Measurements from ENCODE around the gene CCDC9.
A peak's percentile ranks its signal among the peaks of the same experiment; 100 is the strongest.

The CCDC9 gene

DNA sequence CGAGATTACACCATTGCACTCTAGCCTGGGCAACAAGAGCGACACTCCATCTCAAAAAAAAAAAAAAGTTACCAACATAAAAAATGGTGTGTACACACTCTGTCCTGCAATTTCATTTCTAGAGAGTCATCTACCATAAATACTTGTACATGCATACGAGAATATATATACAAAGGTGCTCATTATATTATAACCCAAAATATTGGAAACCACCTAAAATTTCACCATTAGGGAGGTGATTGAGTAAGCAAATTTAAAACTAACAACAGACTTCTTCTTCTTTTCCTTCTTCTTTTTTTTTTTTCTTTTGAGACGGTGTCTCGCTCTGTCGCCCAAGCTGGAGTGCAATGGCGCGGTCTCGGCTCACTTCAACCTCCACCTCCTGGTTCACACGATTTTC lies 45.9 kb downstream of the CCDC9 start:
- peak; percentile 38 for DNase-seq (ENCODE audit: extremely low read depth, insufficient read length)
- TF ChIP-seq, protein P1, sequence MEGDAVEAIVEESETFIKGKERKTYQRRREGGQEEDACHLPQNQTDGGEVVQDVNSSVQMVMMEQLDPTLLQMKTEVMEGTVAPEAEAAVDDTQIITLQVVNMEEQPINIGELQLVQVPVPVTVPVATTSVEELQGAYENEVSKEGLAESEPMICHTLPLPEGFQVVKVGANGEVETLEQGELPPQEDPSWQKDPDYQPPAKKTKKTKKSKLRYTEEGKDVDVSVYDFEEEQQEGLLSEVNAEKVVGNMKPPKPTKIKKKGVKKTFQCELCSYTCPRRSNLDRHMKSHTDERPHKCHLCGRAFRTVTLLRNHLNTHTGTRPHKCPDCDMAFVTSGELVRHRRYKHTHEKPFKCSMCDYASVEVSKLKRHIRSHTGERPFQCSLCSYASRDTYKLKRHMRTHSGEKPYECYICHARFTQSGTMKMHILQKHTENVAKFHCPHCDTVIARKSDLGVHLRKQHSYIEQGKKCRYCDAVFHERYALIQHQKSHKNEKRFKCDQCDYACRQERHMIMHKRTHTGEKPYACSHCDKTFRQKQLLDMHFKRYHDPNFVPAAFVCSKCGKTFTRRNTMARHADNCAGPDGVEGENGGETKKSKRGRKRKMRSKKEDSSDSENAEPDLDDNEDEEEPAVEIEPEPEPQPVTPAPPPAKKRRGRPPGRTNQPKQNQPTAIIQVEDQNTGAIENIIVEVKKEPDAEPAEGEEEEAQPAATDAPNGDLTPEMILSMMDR (IDR thresholded peaks at IDR 0.05; ENCODE audit: insufficient read depth, low read length, poor library complexity, severe bottlenecking) = no peak
- Histone ChIP-seq H3K36me3 (ENCODE audit: control insufficient read depth, insufficient read depth, low read length) (no peaks in the 10 kb centered on the region), H3K4me3 (replicated peaks; ENCODE audit: low read depth, low read length) (no peak overlapping the region), H3K27me3 (replicated peaks; ENCODE audit: control insufficient read depth, insufficient read depth, low read length) (no peaks in the 10 kb centered on the region)

DNA sequence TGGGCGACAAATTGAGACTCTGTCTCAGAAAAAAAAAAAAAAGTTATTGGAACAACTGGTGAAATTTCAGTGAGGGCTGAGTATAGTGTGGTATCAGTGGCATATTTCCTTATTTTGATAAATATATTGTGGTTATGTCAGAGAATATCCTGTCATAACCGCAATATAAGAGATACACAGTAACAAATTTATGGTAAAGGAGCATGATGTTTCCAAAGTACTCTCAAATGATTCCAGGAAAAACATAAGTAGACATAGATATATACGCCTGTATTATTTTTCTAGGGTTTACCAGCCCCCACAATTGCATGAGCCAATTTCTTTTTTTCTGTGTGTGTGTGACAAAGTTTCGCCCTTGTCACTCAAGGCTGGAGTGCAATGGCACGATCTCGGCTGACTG lies 47.6 kb downstream of the CCDC9 start:
- Histone ChIP-seq H3K27me3 (replicated peaks; ENCODE audit: control insufficient read depth, insufficient read depth, low read length) (no peaks in the 10 kb centered on the region), H3K36me3 (ENCODE audit: control insufficient read depth, insufficient read depth, low read length) (no peaks in the 10 kb centered on the region), H3K4me3 (replicated peaks; ENCODE audit: low read depth, low read length) (no peak overlapping the region)
- DNase-seq (ENCODE audit: extremely low read depth, insufficient read length) = no peak
- TF ChIP-seq, protein P1 (IDR thresholded peaks at IDR 0.05; ENCODE audit: insufficient read depth, low read length, poor library complexity, severe bottlenecking) = no peak

DNA sequence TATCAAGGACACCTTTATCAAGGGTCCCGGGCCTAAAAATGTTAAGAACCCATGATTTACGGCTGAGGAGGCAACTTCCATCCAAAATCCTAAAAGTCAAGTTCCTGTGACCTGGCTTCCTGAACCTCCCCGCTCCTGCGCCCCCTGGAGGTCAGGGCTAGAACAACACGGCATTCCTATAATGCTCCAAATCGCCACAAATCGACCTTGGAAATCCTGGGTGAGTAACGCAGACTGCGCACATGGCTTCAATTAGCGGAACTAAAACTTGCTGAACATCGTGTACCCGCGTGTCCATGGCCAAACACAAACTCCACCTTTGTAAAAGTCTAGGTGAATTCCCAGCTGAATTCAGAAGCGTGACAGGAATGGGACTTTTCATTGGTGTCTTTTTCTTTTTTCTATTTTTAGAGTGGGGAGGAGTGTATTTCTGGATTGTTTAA lies 49.0 kb downstream of the CCDC9 start:
- DNase-seq (ENCODE audit: extremely low read depth, insufficient read length) = peak; percentile 52
- Histone ChIP-seq H3K36me3 (ENCODE audit: control insufficient read depth, insufficient read depth, low read length) (no peaks in the 10 kb centered on the region), H3K4me3 (replicated peaks; ENCODE audit: low read depth, low read length) (no peak overlapping the region), H3K27me3 (replicated peaks; ENCODE audit: control insufficient read depth, insufficient read depth, low read length) (no peaks in the 10 kb centered on the region)
- TF ChIP-seq, protein P1 (IDR thresholded peaks at IDR 0.05; ENCODE audit: insufficient read depth, low read length, poor library complexity, severe bottlenecking) = peak; percentile 97

DNA sequence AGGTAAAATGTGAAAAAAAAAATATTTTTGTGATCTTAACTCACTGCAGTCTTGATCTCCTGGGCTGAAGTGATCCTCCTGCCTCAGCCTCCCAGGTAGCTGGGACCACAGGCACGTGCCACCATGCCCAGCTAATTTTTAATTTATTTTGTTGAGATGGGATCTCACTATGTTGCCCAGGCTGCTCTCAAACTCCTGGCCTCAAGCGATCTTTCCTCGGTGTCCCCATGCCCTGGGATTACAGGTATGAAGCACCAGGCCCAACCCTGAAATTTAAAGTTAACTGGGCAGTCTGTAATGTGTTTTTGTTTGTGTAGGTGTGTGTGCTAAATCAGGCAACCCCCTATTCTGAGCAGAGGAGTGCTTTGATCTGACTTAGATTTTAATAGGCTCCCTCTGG lies 50.0 kb downstream of the CCDC9 start:
- H3K4me3 ChIP-seq (replicated peaks; ENCODE audit: low read depth, low read length) = no peak overlapping the region
- no peaks in the 10 kb centered on the region for H3K36me3 ChIP-seq (ENCODE audit: control insufficient read depth, insufficient read depth, low read length)
- no peaks in the 10 kb centered on the region for H3K27me3 ChIP-seq (replicated peaks; ENCODE audit: control insufficient read depth, insufficient read depth, low read length)
- TF ChIP-seq, protein P1 (IDR thresholded peaks at IDR 0.05; ENCODE audit: insufficient read depth, low read length, poor library complexity, severe bottlenecking) = no peak
- DNase-seq (ENCODE audit: extremely low read depth, insufficient read length) = no peak

DNA sequence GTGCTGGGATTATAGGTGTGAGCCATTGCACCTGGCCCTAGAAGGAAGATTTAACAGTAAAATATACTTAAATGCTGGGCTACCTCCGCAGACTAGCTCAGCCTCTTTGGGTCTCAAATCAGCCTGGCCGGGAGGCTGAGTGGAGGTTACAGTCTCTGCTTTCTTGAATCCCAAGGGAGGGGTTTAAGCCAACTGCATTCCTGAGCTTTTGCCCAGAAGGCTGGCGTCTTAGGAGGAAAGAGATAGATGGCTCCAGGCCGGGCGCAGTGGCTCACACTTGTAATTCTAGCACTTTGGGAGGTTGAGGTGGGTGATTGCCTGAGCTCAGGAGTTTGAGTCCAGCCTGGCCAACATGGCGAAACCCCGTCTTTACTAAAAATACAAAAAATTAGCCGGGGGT lies 52.7 kb downstream of the CCDC9 start:
- H3K36me3 ChIP-seq (ENCODE audit: control insufficient read depth, insufficient read depth, low read length) = no peaks in the 10 kb centered on the region
- no peak for DNase-seq (ENCODE audit: extremely low read depth, insufficient read length)
- H3K27me3 ChIP-seq (replicated peaks; ENCODE audit: control insufficient read depth, insufficient read depth, low read length) = no peaks in the 10 kb centered on the region
- TF ChIP-seq, protein P1 (IDR thresholded peaks at IDR 0.05; ENCODE audit: insufficient read depth, low read length, poor library complexity, severe bottlenecking) = no peak
- H3K4me3 ChIP-seq (replicated peaks; ENCODE audit: low read depth, low read length) = no peak overlapping the region

DNA sequence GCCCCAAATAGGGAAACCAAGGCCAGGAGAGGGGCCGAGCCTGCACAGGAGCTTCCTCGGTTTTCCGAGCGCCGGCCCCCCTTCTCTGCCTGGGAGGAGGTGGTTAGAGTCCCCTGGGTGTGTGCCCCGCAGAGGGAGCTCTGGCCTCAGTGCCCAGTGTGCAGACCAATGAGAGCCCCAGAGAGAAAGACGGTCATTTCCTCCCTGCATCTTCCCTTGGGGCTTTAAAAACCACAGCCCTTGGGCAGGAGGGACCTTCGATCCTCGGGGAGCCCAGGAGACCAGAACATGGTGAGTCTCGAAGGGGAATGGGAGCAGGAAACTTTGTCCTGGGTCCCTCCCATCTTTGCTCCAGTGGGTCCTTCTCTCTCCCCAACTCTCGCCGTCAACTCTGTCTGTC lies 53.3 kb downstream of the CCDC9 start, which contains the start of gene C5AR1:
Gene C5AR1 (plus strand): TSS at position 254 of the 400 bp plus-strand sequence. CDS start 35 bp downstream, at position 289.
- TF ChIP-seq, protein P1 (IDR thresholded peaks at IDR 0.05; ENCODE audit: insufficient read depth, low read length, poor library complexity, severe bottlenecking) = peak; percentile 29
- DNase-seq (ENCODE audit: extremely low read depth, insufficient read length) = no peak
- peak within 1 kb of the TSS; percentile 17 for H3K4me3 ChIP-seq (replicated peaks; ENCODE audit: low read depth, low read length)
- H3K27me3 ChIP-seq (replicated peaks; ENCODE audit: control insufficient read depth, insufficient read depth, low read length) = no peaks in the 10 kb centered on the region
- no peaks in the 10 kb centered on the region for H3K36me3 ChIP-seq (ENCODE audit: control insufficient read depth, insufficient read depth, low read length)

All from GM06990 (cell line).